ENCODE results near the gene PLEKHA3.
"Not testable (repeated sequence)": the region's sequence is repeated elsewhere in the genome, so short reads cannot be mapped to it uniquely, and the experiment has no call there.

PLEKHA3 gene

DNA sequence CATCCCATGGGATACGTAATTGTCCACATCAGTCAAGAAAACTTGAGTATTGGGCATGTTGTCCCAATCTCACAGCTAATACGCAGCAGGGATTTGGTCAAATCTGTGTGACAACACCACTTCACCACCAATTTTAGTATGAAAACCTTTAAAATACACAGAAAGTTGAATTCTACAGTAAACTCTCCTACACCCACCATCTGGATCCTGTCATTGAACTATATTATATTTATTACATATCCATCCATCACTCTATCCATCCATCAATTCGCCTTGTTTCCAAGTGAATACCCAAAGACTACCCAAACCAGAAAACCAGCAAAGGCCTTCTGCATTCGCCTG lies 1.0 kb upstream of the PLEKHA3 start:
- DNase-seq = no peak

DNA sequence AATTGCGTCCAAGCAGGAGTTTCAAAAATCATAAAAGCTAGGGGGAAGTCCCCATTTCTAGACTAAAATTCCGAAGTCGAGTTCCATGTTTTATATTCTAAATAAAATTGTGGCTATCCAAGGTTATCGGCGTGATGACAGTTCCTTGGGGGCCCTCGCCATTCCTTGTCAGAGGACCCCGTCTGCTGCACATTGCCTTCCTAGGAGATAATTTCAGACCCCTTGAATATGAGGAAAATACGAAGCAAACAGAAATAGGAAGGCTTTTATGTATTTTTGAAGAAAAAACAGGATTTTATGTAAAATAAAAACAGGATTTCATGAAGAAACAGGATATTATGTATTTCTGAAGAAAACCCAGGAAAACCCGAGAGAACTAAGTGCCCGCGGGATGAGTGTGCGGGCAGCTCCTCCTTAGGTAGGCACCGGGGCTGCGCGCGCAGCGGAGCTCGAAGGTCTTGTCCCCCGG lies 465 bp upstream of the PLEKHA3 start:
- DNase-seq = peak; percentile 64

- DNase-seq = no peak
Measured at GRCh38 chr2:178482437-178482836, 2.2 kb downstream of the PLEKHA3 start.

DNA sequence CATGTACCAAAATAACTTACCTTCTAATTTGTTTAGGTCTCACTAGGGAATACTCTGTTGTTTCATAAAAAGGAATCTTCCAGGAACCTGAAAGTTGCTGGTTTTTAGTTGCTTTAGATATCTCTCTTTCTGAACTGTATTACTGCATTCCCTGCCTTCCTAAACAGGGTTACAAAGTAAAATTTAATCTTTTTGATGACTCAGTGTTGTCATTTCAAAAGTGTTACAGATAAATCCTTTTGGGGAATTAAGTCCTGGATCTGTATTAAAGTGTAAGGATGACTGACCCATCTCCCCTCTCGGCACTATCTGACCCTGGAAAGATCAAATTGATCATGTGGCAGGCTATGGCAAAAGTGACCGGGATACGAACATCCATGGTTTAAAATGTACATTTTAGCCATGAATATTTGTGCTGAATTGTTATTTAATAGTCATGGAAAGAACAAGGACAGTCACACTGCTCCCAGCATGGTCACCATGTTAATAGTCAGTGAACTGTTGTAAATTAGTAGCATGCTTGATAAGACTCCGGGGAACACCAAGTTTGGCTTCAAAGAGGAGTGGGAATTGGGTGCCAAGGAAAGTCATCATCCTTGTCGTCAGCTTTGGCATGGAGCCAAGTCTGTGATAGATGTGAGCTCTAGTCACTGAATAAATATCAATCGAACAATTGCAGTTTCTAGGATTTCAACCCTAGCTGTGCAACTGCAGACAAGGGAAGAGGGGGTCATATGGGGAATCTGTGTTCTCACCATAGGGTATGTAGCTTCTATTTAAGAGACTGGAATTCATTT lies 4.2 kb downstream of the PLEKHA3 start:
- peak; percentile 53 for DNase-seq

DNA sequence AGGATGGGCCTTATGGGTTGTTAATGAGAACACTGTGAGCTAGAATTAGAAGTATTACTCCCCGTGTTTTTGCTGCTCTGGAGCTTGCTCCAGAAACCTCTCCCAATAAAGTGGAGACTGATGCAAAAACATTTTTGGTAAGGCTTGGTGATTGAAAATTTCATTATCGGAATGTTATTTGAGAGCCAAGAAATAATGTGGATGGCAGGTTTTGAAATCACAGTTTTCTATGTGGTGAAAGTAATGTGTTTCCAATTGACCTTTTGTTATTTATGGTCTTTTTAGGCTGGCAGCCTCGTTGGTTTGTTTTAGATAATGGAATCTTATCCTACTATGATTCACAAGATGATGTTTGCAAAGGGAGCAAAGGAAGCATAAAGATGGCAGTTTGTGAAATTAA lies 5.1 kb downstream of the PLEKHA3 start:
- DNase-seq = no peak

- DNase-seq = no peak
Measured at GRCh38 chr2:178491612-178492011, 11.4 kb downstream of the PLEKHA3 start.

DNA sequence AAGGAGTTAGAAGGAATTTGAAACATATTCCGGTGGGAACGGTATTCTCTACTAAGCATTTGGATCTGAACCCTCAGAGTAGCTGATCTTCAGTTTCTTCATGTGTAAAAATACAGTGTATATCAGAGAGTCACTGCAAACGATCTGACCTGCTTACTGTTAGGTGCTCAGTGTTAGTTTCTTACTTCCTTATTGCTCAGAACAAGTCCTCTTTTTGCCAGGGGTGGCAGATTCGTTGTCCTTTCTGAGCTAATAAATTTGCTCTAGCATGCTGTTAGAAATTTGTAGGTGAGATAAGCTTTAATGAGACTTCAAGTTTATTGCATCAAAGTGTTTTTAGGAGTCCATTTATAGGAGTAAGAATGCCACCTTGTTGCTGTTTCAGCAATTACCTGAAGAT lies 15.8 kb downstream of the PLEKHA3 start:
- DNase-seq = no peak

- DNase-seq = no peak
Measured at GRCh38 chr2:178498137-178498536, 17.9 kb downstream of the PLEKHA3 start.

- no peak for DNase-seq
Measured at GRCh38 chr2:178499640-178500039, 19.4 kb downstream of the PLEKHA3 start.

GRCh38 chr2:178502751-178503150 lies 22.5 kb downstream of the PLEKHA3 start:
- no peak for DNase-seq

- DNase-seq = no peak
Measured at GRCh38 chr2:178506101-178506500, 25.8 kb downstream of the PLEKHA3 start.

DNA sequence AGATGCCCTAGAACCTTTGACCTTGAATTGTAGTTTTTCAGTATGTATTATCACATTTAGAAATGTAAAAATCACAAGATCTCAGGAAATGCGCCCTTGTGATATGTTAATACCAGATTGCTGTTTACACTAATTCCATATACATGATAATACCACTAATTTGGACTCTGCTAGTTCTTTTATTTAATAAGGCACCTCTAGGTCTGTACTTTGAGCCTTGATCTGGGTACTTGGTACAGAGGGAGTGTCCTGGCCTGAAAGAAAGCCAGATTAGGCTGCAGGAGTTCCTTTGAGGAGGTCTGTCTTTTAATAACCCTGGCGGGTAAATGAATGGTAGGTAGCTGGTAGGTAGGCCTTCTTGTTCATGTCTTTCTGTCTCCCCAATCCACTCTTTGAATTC lies 26.3 kb downstream of the PLEKHA3 start:
- no peak for DNase-seq

DNA sequence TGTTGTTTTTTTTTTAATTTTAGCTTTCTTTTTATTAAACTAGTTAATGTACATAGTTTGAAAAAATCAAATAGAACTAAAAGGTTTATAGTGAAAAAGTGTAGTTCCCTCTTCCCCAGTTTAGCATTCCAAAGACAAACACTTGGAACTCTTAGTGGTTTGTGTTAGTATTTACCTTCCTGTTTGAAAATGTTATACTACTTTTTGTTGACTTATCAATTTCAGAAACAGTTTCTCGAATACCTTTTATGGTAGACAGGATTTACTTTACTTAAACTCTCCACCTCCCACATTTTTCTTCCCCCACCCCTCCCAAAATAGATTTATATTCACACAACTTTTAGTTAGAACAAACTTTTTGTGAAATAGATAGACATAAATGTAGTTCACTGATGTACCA lies 26.7 kb downstream of the PLEKHA3 start:
- no peak for DNase-seq

DNA sequence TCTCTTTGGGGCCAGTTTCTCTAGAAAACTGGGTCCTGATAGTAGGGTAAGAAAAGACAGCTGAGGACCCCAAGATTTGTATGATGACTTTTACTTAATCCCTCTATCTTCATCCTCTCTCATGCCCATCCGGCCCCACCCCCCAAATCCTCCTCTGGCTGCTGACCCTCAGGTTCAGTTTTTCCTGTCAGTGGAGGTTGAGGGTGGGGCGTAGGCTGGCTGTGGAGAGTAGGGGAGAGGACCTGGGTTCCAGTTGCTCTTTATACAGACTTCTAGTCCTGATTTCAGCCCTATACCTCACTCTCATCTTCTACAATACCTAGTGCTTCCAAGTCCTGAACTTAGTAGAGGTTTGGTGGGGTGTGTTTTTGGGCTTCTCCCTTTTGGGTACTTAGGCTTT lies 28.4 kb downstream of the PLEKHA3 start:
- no peak for DNase-seq

GRCh38 chr2:178510384-178510783 lies 30.1 kb downstream of the PLEKHA3 start:
- no peak for DNase-seq

DNA sequence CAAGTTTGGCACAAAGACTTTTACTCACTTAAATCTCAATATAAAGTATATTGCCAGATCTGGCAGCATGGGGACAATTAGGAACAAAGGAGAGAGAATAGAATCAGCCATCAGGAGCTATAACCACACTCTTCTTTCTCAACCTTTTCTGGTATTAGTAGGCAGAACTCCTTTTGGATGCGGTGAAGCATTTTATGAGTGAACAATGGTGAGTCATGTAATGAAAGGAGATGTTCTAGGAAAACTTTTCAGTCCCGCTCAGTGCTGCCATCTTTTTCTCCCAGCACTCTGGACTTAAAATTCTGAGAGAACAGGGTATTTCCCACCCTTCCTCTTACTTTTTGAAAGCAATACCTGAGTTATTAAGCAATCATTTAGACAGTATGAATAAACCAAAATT lies 32.2 kb downstream of the PLEKHA3 start:
- DNase-seq = peak; percentile 10

DNA sequence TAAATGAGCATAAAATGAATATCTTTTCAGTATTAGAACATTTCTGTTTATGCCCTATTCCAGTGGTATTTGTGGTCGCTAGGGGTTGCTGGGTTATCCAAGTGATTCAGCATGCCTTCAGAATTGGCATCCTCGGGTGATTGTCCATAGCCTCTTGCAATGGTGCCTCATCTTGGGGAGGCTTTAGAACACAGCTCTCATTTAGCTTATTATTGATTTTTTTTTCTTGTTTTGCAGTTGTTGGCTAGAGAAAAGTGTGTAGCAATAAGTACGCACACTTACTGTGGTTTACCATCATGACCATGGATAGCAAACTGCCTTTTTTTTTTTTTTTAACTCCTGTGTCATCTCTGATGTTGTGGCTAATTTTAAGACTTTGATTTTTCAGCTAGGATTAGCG lies 33.6 kb downstream of the PLEKHA3 start:
- no peak for DNase-seq

GRCh38 chr2:178514664-178515063 lies 34.4 kb downstream of the PLEKHA3 start:
- no peak for DNase-seq

DNA sequence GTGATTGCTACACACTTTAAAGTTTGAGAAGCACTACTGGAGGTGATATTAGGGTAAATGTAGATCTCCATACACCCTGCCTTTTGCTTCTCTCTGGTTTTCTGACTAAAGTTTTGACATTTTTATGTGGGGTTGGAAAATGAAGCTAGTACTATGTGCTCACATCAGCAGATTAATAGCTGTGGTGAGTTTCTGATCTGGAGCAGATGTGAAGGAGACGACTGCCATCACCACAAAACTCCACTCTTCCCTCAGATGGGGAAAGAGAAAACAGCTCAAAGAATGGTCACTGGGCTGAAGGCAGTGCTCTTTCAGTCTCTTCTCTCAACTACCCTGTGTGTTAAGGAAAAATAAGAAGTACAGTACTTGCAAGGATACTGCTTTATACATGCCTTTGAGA lies 37.2 kb downstream of the PLEKHA3 start:
- DNase-seq = no peak

DNA sequence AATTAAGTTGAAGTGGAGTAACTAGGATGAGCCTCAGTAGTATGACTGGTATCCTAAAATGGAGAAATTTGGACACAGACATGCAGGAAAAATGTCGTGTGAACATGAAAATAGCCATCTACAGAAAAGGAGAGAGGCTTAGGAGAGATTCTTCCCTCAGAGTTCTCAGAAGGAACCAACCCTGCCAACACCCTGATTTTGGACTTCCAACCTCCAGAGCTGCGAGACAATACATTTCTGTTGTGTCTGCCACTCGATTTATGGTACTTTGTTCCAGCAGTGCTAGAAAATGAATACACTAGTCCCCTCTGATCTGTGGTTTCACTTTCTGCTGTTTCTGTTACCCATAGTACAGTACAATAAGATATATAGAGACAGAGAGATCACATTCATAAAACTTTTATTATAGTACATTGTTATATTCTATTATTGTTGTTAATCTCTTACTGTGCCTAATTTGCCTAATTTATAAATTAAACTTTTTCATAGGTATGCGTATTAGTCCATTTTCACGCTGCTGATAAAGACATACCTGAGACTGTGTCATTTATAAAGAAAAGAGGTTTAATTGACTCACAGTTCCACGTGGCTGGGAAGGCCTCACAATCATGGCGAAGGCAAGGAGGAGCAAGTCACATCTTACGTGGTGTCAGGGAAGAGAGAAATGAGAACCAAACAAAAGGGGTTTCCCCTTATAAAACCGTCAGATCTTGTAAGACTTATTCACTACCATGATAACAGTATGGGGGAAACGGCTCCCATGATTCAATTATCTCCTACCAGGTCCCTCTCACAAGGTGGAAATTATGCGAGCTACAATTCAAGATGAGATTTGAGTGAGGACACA lies 41.3 kb downstream of the PLEKHA3 start:
- DNase-seq = no peak

DNA sequence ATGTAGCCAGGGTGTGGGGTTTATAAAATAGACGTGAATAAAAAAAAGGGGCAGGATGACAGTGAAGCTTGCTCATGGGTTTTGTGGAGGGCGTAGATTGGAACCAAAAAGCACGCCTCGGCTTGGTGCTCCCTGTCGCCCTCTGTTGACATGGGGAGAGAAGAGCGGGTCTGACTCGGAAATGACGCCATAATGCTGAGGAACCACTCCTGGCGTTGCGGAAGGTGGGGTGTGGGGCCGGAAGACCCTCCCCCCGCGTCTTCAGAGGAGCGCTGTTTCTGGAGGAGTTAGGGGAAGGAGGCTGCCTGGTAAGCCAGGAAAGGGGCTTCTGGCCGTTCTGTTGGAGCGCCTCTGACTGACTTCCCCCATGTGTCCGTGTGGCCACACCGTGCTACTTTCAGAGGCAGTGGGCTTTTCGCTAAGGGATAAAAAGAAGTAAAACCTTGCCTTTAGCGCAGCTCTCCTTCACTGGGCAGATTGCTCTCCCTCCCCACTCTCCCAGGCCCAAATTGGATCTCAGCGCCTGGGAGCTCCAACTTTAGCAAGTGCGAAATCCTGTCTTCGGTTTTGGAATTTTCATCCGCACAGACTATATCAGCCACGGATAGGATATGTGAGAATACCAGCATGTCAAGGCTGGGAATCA lies 42.8 kb downstream of the PLEKHA3 start:
- peak; percentile 14 for DNase-seq

DNA sequence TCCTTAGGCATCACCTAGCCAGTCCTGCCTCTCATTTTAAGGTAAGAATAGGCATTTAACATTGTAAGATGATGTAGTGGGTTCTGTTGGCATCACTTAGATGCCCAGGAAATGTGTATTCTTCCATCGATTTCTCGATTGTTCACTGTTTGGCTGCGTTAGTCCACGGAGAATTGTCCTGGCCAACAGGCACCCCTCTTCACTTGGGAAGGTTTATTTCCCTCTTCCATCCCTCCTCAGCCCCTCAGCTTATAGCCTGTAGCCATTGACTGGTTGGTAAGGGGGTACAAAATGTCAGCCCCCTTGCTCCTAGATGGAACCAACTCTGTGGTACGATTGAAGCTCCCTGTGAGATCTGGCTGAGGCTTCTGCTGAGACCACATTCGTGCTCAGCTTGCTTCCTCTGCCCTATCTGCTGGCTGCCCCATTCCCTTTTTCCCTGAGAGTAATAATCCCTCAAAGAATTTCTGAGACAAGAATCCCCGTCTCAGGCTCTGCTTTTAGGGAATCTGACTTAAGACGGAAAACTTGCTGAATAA lies 43.4 kb downstream of the PLEKHA3 start:
- DNase-seq = no peak

- not testable (repeated sequence) for DNase-seq
Measured at GRCh38 chr2:178525010-178525409, 44.8 kb downstream of the PLEKHA3 start.
